SK-N-SH (cell line): ENCODE measurements around the gene FASLG. TPM values are rescaled to one million over a fixed set of nuclear protein-coding genes. Genes with fewer than 3 reads are reported as not detected.

Source experiments
- CTCF ChIA-PET: fragments of 300-600, 350-600 bp; formaldehyde crosslinking; extraction: SDS; loops from one replicate; lab custom pipeline; 2021; lab: Yijun Ruan, JAX
- POLR2A ChIA-PET: fragments of 350-600 bp; sonication (Branson Sonifier 250); formaldehyde crosslinking; extraction: SDS; loops from one replicate; lab custom pipeline; 2020; ENCODE audit warnings: antibody characterized with exemption, inconsistent platforms; lab: Yijun Ruan, JAX
- DNase-seq: peaks from one replicate; pipeline ENCODE4 v3.0.0; 2012
- H2AFZ ChIP-seq: fragments of 200-600 bp; sonication (generic); 2 replicates; pipeline ENCODE4 v1.8.1; 2016; ENCODE audit warnings: antibody characterized with exemption, mild to moderate bottlenecking, low read depth
- H3F3A ChIP-seq: fragments of 200-600 bp; sonication (generic); replicated peaks from 2 replicates; pipeline ENCODE3; 2016; ENCODE audit warnings: antibody characterized with exemption, mild to moderate bottlenecking; ENCODE audit not compliant: insufficient read depth
- H3K27ac ChIP-seq, 2 experiments: fragments of 200-500 bp in 1 of 2; fragments of 200-600 bp in 1 of 2; sonication (Bioruptor generic) in 1 of 2; sonication (generic), shearing (Covaris generic) in 1 of 2; 2 replicates each; pipeline versions ENCODE4 v1.5.1 to v1.6.1; 2014 to 2016; ENCODE audit warnings: low read depth in 2 of 2, inconsistent platforms in 1 of 2, low read length in 1 of 2, mild to moderate bottlenecking in 1 of 2, mixed read lengths in 1 of 2
- H3K27me3 ChIP-seq: fragments of 200-600 bp; sonication (generic), shearing (Covaris generic); 2 replicates; pipeline ENCODE4 v1.6.1; 2016; ENCODE audit warnings: mixed run types; ENCODE audit not compliant: insufficient read depth
- H3K36me3 ChIP-seq, 2 experiments: fragments of 200-500 bp in 1 of 2; fragments of 200-600 bp in 1 of 2; sonication (Bioruptor generic) in 1 of 2; sonication (generic) in 1 of 2; replicated peaks in 1 of 2; 2 replicates each; pipeline versions ENCODE3 to v1.5.1; 2014 to 2016; ENCODE audit warnings: low read length in 1 of 2, mild to moderate bottlenecking in 1 of 2; ENCODE audit not compliant: insufficient read depth in 2 of 2, control insufficient read depth in 1 of 2
- H3K4me1 ChIP-seq, 2 experiments: fragments of 200-500 bp in 1 of 2; fragments of 200-600 bp in 1 of 2; sonication (Bioruptor generic) in 1 of 2; sonication (generic), shearing (Covaris generic) in 1 of 2; 2 replicates each; pipeline versions ENCODE4 v1.5.1 to v1.6.1; 2014 to 2016; ENCODE audit warnings: low read depth in 1 of 2, low read length in 1 of 2, mixed run types in 1 of 2; ENCODE audit not compliant: insufficient read depth in 2 of 2, control insufficient read depth in 1 of 2
- H3K4me2 ChIP-seq: fragments of 200-600 bp; sonication (generic), shearing (Covaris generic); 2 replicates; pipeline ENCODE4 v1.6.1; 2017; ENCODE audit warnings: mixed run types
- H3K4me3 ChIP-seq, 2 experiments: fragments of 200-500 bp in 1 of 2; fragments of 200-600 bp in 1 of 2; sonication (Bioruptor generic) in 1 of 2; sonication (generic), shearing (Covaris generic) in 1 of 2; 2 replicates each; pipeline versions ENCODE4 v1.5.1 to v1.8.1; 2014 to 2016; ENCODE audit warnings: low read depth in 2 of 2, inconsistent platforms in 1 of 2, low read length in 1 of 2, mild to moderate bottlenecking in 1 of 2, mixed read lengths in 1 of 2, moderate library complexity in 1 of 2
- H3K79me2 ChIP-seq: fragments of 200-600 bp; sonication (generic); 2 replicates; pipeline ENCODE4 v1.8.1; 2017; ENCODE audit warnings: mild to moderate bottlenecking; ENCODE audit not compliant: insufficient read depth
- H3K9ac ChIP-seq: fragments of 200-600 bp; sonication (generic); 2 replicates; pipeline ENCODE4 v1.6.1; 2017; ENCODE audit warnings: mixed run types
- H3K9me2 ChIP-seq: fragments of 200-600 bp; sonication (generic); 2 replicates; pipeline ENCODE4 v1.6.1; 2017; ENCODE audit warnings: mixed run types
- H3K9me3 ChIP-seq: fragments of 200-600 bp; sonication (generic); 2 replicates; pipeline ENCODE4 v1.6.1; 2017; ENCODE audit warnings: mixed run types, mild to moderate bottlenecking, moderate library complexity
- H4K20me1 ChIP-seq: fragments of 200-600 bp; sonication (generic); 2 replicates; pipeline ENCODE4 v1.6.1; 2017; ENCODE audit warnings: mild to moderate bottlenecking, mixed run types; ENCODE audit not compliant: insufficient read depth
- CHD2 ChIP-seq: fragments of 150-350 bp; IDR thresholded peaks from 2 replicates; pipeline ENCODE4 v1.6.1; 2018; ENCODE audit warnings: low read length; ENCODE audit not compliant: partially characterized antibody
- CTCF ChIP-seq: fragments of 200-600 bp; sonication (generic); IDR thresholded peaks from 2 replicates; pipeline ENCODE4 v1.6.1; 2017; ENCODE audit warnings: antibody characterized with exemption, mild to moderate bottlenecking, moderate library complexity
- EP300 ChIP-seq, 2 experiments: IDR thresholded peaks; 2 replicates each; pipeline versions ENCODE4 v1.4.0 to v1.6.1; 2012; ENCODE audit warnings: borderline replicate concordance in 1 of 2, low read depth in 1 of 2, low read length in 1 of 2
- EZH2phosphoT487 ChIP-seq: fragments of 200-600 bp; sonication (generic); IDR thresholded peaks from 2 replicates; pipeline ENCODE4 v1.6.1; 2017; ENCODE audit warnings: low read depth, mixed run types, mild to moderate bottlenecking, antibody characterized with exemption, moderate library complexity, borderline replicate concordance
- FOSL2 ChIP-seq: IDR thresholded peaks from 2 replicates; pipeline ENCODE4 v1.4.0; 2012; ENCODE audit warnings: low read depth, mild to moderate bottlenecking, moderate library complexity, borderline replicate concordance
- GABPA ChIP-seq: IDR thresholded peaks from 2 replicates; pipeline ENCODE4 v1.4.0; 2012; ENCODE audit warnings: low read depth, mild to moderate bottlenecking
- GATA2 ChIP-seq: sonication (generic); formaldehyde crosslinking; IDR thresholded peaks from 2 replicates; pipeline ENCODE4 v1.5.0; 2020; ENCODE audit warnings: mild to moderate bottlenecking, missing genetic modification reagents
- IRF3 ChIP-seq: fragments of 150-350 bp; IDR thresholded peaks from 2 replicates; pipeline ENCODE4 v1.6.1; 2016; ENCODE audit warnings: mild to moderate bottlenecking, low read depth, low read length
- JUND ChIP-seq: IDR thresholded peaks from 2 replicates; pipeline ENCODE4 v1.4.0; 2012
- NRF1 ChIP-seq: IDR thresholded peaks from 2 replicates; pipeline ENCODE4 v1.6.1; 2012; ENCODE audit warnings: low read depth, mild to moderate bottlenecking, low read length
- PBX3 ChIP-seq: IDR thresholded peaks from 2 replicates; pipeline ENCODE4; 2012
- POLR2AphosphoS5 ChIP-seq: IDR thresholded peaks from 2 replicates; pipeline ENCODE4 v1.6.1; 2012; ENCODE audit warnings: low read depth, low read length
- RAD21 ChIP-seq: IDR thresholded peaks from 2 replicates; pipeline ENCODE4 v1.6.1; 2012; ENCODE audit warnings: mild to moderate bottlenecking, low read length
- RXRA ChIP-seq: IDR thresholded peaks from 2 replicates; pipeline ENCODE4 v1.4.0; 2012; ENCODE audit warnings: low read depth, mild to moderate bottlenecking, borderline replicate concordance
- SIN3A ChIP-seq: IDR thresholded peaks from 2 replicates; pipeline ENCODE4 v1.6.1; 2012; ENCODE audit warnings: low read depth, mild to moderate bottlenecking, low read length, moderate library complexity, borderline replicate concordance
- SMC3 ChIP-seq: IDR thresholded peaks from 2 replicates; pipeline ENCODE4 v1.6.1; 2012; ENCODE audit warnings: low read depth, low read length, improper control_type of control experiment
- TCF12 ChIP-seq: IDR thresholded peaks from 2 replicates; pipeline ENCODE4 v1.4.0; 2012
- TEAD4 ChIP-seq: IDR thresholded peaks from 2 replicates; pipeline ENCODE4 v1.4.0; 2012; ENCODE audit warnings: mild to moderate bottlenecking, borderline replicate concordance; ENCODE audit not compliant: insufficient read depth
- YY1 ChIP-seq: IDR thresholded peaks from 2 replicates; pipeline ENCODE4 v1.4.0; 2012; ENCODE audit warnings: low read depth, mild to moderate bottlenecking
- WGBS: methylation state at CpG from one replicate; pipeline ENCODE4 v1.1.6; 2017; ENCODE audit warnings: low lambda C conversion rate; 5-methylcytosine and 5-hydroxymethylcytosine counted together
- polyA plus RNA-seq, 3 experiments: library from polyadenylated mRNA; depleted of rRNA; stranded (reverse); fragments of >200 nt; gene quantifications; 2 replicates each; pipeline ENCODE4 v1.2.3, GENCODE V29; 2012
- TF ChIP-seq, protein P1 (sequence below): IDR thresholded peaks from 2 replicates; pipeline ENCODE4 v1.6.1; 2012; ENCODE audit warnings: mild to moderate bottlenecking, low read depth, low read length, moderate library complexity

The FASLG gene
- polyA plus RNA-seq, 1 of the 3 experiments (the other 2 are of a cell fraction): not detected

DNA sequence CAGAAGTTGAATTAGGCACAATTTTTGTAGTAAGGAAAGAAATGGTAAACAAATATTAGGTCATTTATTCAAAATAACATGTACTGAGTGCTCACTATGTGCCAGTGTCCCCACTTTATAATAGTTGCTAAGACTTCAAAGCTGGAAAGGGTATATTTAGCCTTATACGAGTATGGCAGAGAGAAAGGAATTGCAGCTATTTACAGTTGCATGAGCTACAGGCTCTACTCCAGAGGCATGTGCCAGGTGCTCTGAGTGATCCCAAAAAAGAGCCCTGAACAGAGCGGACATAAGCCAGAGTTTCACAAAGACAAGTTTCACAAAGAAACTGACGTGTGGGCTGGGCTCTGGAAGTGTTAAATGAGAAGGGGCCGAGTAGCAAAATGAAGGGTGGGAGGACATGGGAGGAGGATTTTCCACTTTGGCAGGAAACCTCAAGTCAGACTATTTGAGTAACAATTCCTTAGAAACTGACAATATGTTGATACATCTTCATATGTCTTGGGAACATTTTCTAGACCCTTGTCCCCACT is 40.9 kb downstream of the FASLG start:
- WGBS: 78% methylated on average over 4 of the region's 4 CpGs
- Histone ChIP-seq H2AFZ (peak overlapping the region; percentile 83), H3K4me2 (peak overlapping the region; percentile 54)

More for the DNA sequence above, 40.9 kb downstream of the FASLG start:
- Histone ChIP-seq H4K20me1 (no peaks in the 10 kb centered on the region), H3K9me2 (no peaks in the 10 kb centered on the region), H3K4me3 (no peak overlapping the region), H3K79me2 (no peaks in the 10 kb centered on the region), H3K27ac (peak overlapping the region in 1 of 2 experiments; percentile 51; a peak in 2 of 4 replicates), H3K9ac (no peak overlapping the region), H3K4me1 (peaks cover 0 to 14% of the 10 kb centered on the region in 2 experiments; a peak in 3 of 4 replicates), H3K27me3 (no peaks in the 10 kb centered on the region), H3F3A (peaks cover 11% of the 10 kb centered on the region), H3K9me3 (no peaks in the 10 kb centered on the region), H3K36me3 (no peaks in the 10 kb centered on the region)
- no peak for TF ChIP-seq GATA2 (CRISPR knock-in tag)
- no peak for TF ChIP-seq CHD2
- TF ChIP-seq FOSL2: no peak
- no peak for TF ChIP-seq YY1
- TF ChIP-seq PBX3: no peak
- no peak for TF ChIP-seq EP300 (IDR thresholded peaks at IDR 0.05; ENCODE audit: borderline replicate concordance in 1 of 2, low read depth in 1 of 2, low read length in 1 of 2)
- TF ChIP-seq SMC3: no peak
- no peak for TF ChIP-seq POLR2AphosphoS5
- TF ChIP-seq RXRA: no peak
- TF ChIP-seq GABPA: no peak
- no peak for TF ChIP-seq IRF3
- no peak for TF ChIP-seq EZH2phosphoT487
- TF ChIP-seq RAD21: no peak
- TF ChIP-seq TCF12: no peak
- TF ChIP-seq, protein P1, sequence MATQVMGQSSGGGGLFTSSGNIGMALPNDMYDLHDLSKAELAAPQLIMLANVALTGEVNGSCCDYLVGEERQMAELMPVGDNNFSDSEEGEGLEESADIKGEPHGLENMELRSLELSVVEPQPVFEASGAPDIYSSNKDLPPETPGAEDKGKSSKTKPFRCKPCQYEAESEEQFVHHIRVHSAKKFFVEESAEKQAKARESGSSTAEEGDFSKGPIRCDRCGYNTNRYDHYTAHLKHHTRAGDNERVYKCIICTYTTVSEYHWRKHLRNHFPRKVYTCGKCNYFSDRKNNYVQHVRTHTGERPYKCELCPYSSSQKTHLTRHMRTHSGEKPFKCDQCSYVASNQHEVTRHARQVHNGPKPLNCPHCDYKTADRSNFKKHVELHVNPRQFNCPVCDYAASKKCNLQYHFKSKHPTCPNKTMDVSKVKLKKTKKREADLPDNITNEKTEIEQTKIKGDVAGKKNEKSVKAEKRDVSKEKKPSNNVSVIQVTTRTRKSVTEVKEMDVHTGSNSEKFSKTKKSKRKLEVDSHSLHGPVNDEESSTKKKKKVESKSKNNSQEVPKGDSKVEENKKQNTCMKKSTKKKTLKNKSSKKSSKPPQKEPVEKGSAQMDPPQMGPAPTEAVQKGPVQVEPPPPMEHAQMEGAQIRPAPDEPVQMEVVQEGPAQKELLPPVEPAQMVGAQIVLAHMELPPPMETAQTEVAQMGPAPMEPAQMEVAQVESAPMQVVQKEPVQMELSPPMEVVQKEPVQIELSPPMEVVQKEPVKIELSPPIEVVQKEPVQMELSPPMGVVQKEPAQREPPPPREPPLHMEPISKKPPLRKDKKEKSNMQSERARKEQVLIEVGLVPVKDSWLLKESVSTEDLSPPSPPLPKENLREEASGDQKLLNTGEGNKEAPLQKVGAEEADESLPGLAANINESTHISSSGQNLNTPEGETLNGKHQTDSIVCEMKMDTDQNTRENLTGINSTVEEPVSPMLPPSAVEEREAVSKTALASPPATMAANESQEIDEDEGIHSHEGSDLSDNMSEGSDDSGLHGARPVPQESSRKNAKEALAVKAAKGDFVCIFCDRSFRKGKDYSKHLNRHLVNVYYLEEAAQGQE: no peak
- no peak for TF ChIP-seq NRF1
- TF ChIP-seq CTCF: no peak
- TF ChIP-seq TEAD4: no peak
- TF ChIP-seq JUND: no peak
- no peak for TF ChIP-seq SIN3A
- POLR2A ChIA-PET: no interaction called here
- CTCF ChIA-PET: interaction anchor here (1.0 to 1.5 kb wide), 2 partner anchors 9 to 66 kb away, joined by 3 read pairs; no protein-coding TSS in a partner anchor
- DNase-seq: no peak
